Measurements from ENCODE around the gene MAPK8IP1. TPM values are rescaled to one million over a fixed set of nuclear protein-coding genes. Genes with fewer than 3 reads are reported as not detected.

MAPK8IP1 gene
- total RNA-seq, 4 donors from 2014 or later, result 4.6 to 6.5 (median 5.4) TPM

- peak within 1 kb of the TSS; percentile 87 for H3K4me3 ChIP-seq (ENCODE audit: low read depth, poor library complexity, severe bottlenecking)
- TF ChIP-seq POLR2A (IDR thresholded peaks at IDR 0.05) (peak in 1 of 2 donors; percentile 91), CTCF (IDR thresholded peaks at IDR 0.05) (no peak)
- intact Hi-C loops (cut with DNase I; ENCODE audit: low total_unique reads), result no loop called here
- WGBS, 2 donors, result 0 to 1% methylated on average over 40 to 55 of the region's 75 CpGs
- DNase-seq (ENCODE audit: low spot score in 2 of 2), result peak; percentile 99 to 100
Observed at GRCh38 chr11:45846974-45847910, 38.2 kb upstream of the MAPK8IP1 start, which contains the start of gene CRY2. TSS of gene CRY2 (plus strand) at chr11:45847475. CDS start at chr11:45847491, 16 bp downstream.

- intact Hi-C loops (cut with DNase I; ENCODE audit: low total_unique reads), result no loop called here
- WGBS, 2 donors, result 0 to 1% methylated on average over 16 of the region's 16 CpGs
- no peak for TF ChIP-seq POLR2A (IDR thresholded peaks at IDR 0.05)
- no peak for TF ChIP-seq CTCF (IDR thresholded peaks at IDR 0.05)
- peak; percentile 53 to 87 for DNase-seq (ENCODE audit: low spot score in 2 of 2)
- peak overlapping the region; percentile 87 for H3K4me3 ChIP-seq (ENCODE audit: low read depth, poor library complexity, severe bottlenecking)
Observed at GRCh38 chr11:45847911-45848316, 37.5 kb upstream of the MAPK8IP1 start.

- intact Hi-C loops (cut with DNase I; ENCODE audit: low total_unique reads), result no loop called here
- WGBS, 2 donors, result 23 to 35% methylated on average over 8 of the region's 8 CpGs
- peak in 1 of 2 donors; percentile 58 for DNase-seq (ENCODE audit: low spot score in 2 of 2)
- no peak overlapping the region for H3K4me3 ChIP-seq (ENCODE audit: low read depth, poor library complexity, severe bottlenecking)
- TF ChIP-seq CTCF (IDR thresholded peaks at IDR 0.05) (no peak), POLR2A (IDR thresholded peaks at IDR 0.05) (no peak)
Observed at GRCh38 chr11:45848654-45849081, 36.8 kb upstream of the MAPK8IP1 start.

GRCh38 chr11:45850446-45850845 is 35.0 kb upstream of the MAPK8IP1 start:
- WGBS, 2 donors, result 33 to 54% methylated on average over 2 of the region's 2 CpGs
- TF ChIP-seq POLR2A (IDR thresholded peaks at IDR 0.05), result no peak
- intact Hi-C loops (cut with DNase I; ENCODE audit: low total_unique reads), result no loop called here

GRCh38 chr11:45851228-45851627 is 34.2 kb upstream of the MAPK8IP1 start:
- H3K4me3 ChIP-seq (ENCODE audit: low read depth, poor library complexity, severe bottlenecking), result no peak overlapping the region
- WGBS, 2 donors, result 59 to 70% methylated on average over 2 of the region's 2 CpGs
- peak in 1 of 2 donors; percentile 18 for DNase-seq (ENCODE audit: low spot score in 2 of 2)
- intact Hi-C loops (cut with DNase I; ENCODE audit: low total_unique reads), result no loop called here
- TF ChIP-seq CTCF (IDR thresholded peaks at IDR 0.05), result no peak
- TF ChIP-seq POLR2A (IDR thresholded peaks at IDR 0.05), result no peak

More at GRCh38 chr11:45850446-45850845, 35.0 kb upstream of the MAPK8IP1 start:
- H3K4me3 ChIP-seq (ENCODE audit: low read depth, poor library complexity, severe bottlenecking), result no peak overlapping the region
- peak in 1 of 2 donors; percentile 63 for DNase-seq (ENCODE audit: low spot score in 2 of 2)

GRCh38 chr11:45852018-45852711 is 33.3 kb upstream of the MAPK8IP1 start:
- intact Hi-C loops (cut with DNase I; ENCODE audit: low total_unique reads), result no loop called here
- H3K4me3 ChIP-seq (ENCODE audit: low read depth, poor library complexity, severe bottlenecking), result no peak overlapping the region
- peak in 1 of 2 donors; percentile 78 for DNase-seq (ENCODE audit: low spot score in 2 of 2)
- no peak for TF ChIP-seq POLR2A (IDR thresholded peaks at IDR 0.05)
- TF ChIP-seq CTCF (IDR thresholded peaks at IDR 0.05), result no peak
- WGBS, 2 donors, result 43 to 59% methylated on average over 4 of the region's 4 CpGs

Measured in lower leg skin (tissue), 4 donors.